ENCODE measurements around the gene LIPT1. TPM values are rescaled to one million over a fixed set of nuclear protein-coding genes. Genes with fewer than 3 reads are reported as not detected.

LIPT1 gene
- polyA plus RNA-seq, 2 of the 4 experiments (the other 2 are of a cell fraction), result 4.8 to 10.9 TPM

DNA sequence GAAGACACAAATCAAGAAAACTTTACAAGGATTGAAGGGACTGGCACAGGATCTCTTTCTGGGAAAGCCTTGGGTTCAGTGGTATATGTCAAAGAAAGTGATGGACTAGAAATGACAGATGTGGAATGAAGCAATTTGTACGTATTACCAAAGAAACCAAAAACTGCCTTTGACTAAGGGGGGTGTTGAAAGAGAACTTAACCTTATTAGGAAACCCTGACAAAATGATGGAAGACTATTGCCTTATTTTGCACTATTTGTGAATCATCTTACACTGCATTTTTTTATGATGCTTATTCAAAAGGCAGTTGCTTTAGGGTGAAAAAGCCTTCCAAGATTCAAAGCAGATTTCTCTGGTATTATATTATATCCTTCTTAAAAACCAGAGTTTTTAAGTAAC is 4.1 kb upstream of the LIPT1 start:
- Histone ChIP-seq H3K9me3 (no peaks in the 10 kb centered on the region), H3K4me3 (no peak overlapping the region), H3K4me1 (peaks cover 6% of the 10 kb centered on the region; the same call in 1 of the 3 replicates), H3K27ac (no peak overlapping the region), H3K4me2 (no peak overlapping the region)
- ATAC-seq (no peak), FAIRE-seq (no peak), DNase-seq (ENCODE audit: low read depth in 1 of 2, low spot score in 1 of 2) (no peak)
- CTCF ChIA-PET, result interaction anchor here (0.8 kb wide), 1 partner anchor 27 kb away, joined by 3 read pairs; no protein-coding TSS in a partner anchor
- POLR2A ChIA-PET, result interaction anchor here (0.6 to 1.3 kb wide), 2 partner anchors 10 to 14 kb away, joined by 3 to 4 read pairs; partner anchors contain the start of gene C2orf15
- WGBS (ENCODE audit: missing lambda C conversion rate), result 100% methylated on average over 1 of the region's 1 CpG
- TF ChIP-seq CBX2 (IDR thresholded peaks at IDR 0.05; ENCODE audit: borderline replicate concordance, low read depth) (no peak), RAD21 (conservative IDR thresholded peaks at IDR 0.05 in 1 of 2, IDR thresholded peaks at IDR 0.05 in 1 of 2) (no peak), CEBPB (IDR thresholded peaks at IDR 0.05) (no peak), KDM1A (IDR thresholded peaks at IDR 0.05; ENCODE audit: low read depth) (no peak), RFX5 (IDR thresholded peaks at IDR 0.05) (no peak), RNF2 (IDR thresholded peaks at IDR 0.05; ENCODE audit: borderline replicate concordance, low read depth) (no peak), FOSB (CRISPR knock-in tag; IDR thresholded peaks at IDR 0.05) (no peak), SREBF2 (IDR thresholded peaks at IDR 0.05) (no peak), NPAS2 (CRISPR knock-in tag; IDR thresholded peaks at IDR 0.05; ENCODE audit: borderline replicate concordance) (no peak), CHD2 (IDR thresholded peaks at IDR 0.05; ENCODE audit: low read length, partially characterized antibody) (no peak), HOXA7 (CRISPR knock-in tag; IDR thresholded peaks at IDR 0.05) (no peak), EP300 (IDR thresholded peaks at IDR 0.05) (no peak), MAZ (IDR thresholded peaks at IDR 0.05; ENCODE audit: borderline replicate concordance, low read depth, low read length) (no peak), HOXB13 (CRISPR knock-in tag; IDR thresholded peaks at IDR 0.05; ENCODE audit: low read depth) (no peak), HOXB5 (CRISPR knock-in tag; IDR thresholded peaks at IDR 0.05) (no peak), KDM5A (IDR thresholded peaks at IDR 0.05) (no peak), SMC3 (IDR thresholded peaks at IDR 0.05) (no peak)
- TF ChIP-seq, protein P1, sequence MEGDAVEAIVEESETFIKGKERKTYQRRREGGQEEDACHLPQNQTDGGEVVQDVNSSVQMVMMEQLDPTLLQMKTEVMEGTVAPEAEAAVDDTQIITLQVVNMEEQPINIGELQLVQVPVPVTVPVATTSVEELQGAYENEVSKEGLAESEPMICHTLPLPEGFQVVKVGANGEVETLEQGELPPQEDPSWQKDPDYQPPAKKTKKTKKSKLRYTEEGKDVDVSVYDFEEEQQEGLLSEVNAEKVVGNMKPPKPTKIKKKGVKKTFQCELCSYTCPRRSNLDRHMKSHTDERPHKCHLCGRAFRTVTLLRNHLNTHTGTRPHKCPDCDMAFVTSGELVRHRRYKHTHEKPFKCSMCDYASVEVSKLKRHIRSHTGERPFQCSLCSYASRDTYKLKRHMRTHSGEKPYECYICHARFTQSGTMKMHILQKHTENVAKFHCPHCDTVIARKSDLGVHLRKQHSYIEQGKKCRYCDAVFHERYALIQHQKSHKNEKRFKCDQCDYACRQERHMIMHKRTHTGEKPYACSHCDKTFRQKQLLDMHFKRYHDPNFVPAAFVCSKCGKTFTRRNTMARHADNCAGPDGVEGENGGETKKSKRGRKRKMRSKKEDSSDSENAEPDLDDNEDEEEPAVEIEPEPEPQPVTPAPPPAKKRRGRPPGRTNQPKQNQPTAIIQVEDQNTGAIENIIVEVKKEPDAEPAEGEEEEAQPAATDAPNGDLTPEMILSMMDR (IDR thresholded peaks at IDR 0.05), result no peak
- TF ChIP-seq, protein P2, sequence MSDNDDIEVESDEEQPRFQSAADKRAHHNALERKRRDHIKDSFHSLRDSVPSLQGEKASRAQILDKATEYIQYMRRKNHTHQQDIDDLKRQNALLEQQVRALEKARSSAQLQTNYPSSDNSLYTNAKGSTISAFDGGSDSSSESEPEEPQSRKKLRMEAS (IDR thresholded peaks at IDR 0.05), result no peak
- TF ChIP-seq, protein P3, sequence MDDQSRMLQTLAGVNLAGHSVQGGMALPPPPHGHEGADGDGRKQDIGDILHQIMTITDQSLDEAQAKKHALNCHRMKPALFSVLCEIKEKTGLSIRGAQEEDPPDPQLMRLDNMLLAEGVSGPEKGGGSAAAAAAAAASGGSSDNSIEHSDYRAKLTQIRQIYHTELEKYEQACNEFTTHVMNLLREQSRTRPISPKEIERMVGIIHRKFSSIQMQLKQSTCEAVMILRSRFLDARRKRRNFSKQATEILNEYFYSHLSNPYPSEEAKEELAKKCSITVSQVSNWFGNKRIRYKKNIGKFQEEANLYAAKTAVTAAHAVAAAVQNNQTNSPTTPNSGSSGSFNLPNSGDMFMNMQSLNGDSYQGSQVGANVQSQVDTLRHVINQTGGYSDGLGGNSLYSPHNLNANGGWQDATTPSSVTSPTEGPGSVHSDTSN (IDR thresholded peaks at IDR 0.05), result no peak

DNA sequence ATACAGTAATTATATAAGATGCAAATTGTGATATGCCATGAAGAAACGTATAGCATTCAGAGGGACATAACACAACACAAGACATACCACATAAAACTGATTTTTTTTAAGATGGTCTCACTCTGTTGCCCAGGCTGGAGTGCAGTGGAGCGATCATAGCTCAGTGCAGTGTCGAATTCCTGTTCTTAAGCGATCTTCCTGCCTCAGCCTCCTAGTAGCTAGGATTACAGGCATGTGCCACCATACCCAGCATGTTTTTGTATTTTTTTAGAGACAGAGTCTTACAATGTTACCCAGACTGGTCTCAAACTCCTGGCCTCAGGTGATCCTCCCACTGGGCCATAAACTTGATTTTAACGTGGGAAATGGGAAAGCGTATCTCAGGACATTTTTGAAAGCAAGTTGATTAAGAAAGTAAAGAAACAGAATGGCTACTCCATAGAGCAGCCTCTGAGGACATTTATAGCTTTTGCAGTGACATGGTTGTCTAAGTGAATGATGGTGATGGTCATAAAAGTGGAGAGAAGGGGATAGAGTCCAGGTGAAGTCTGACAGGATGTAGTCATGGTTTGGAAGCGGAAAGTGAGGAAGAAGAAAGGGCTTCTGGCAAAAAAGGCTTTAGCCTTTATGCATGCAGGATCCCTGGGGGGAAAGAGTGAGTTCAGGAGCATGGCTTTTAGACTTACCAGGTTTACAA is 2.4 kb upstream of the LIPT1 start:
- POLR2A ChIA-PET, result interaction anchor here (4.4 kb wide), 1 partner anchor 11 kb away, joined by 54 read pairs; the partner anchor contains the start of gene C2orf15
- no peak for ATAC-seq
- no peaks in the 10 kb centered on the region for H3K9me3 ChIP-seq
- H3K4me1 ChIP-seq, result peaks cover 10% of the 10 kb centered on the region; the same call in 1 of the 3 replicates
- no peak for FAIRE-seq
- TF ChIP-seq, protein P4, sequence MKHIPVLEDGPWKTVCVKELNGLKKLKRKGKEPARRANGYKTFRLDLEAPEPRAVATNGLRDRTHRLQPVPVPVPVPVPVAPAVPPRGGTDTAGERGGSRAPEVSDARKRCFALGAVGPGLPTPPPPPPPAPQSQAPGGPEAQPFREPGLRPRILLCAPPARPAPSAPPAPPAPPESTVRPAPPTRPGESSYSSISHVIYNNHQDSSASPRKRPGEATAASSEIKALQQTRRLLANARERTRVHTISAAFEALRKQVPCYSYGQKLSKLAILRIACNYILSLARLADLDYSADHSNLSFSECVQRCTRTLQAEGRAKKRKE (CRISPR knock-in tag; IDR thresholded peaks at IDR 0.05; ENCODE audit: low read depth), result no peak
- TF ChIP-seq SMC3 (IDR thresholded peaks at IDR 0.05) (no peak), CHD4 (IDR thresholded peaks at IDR 0.05; ENCODE audit: borderline replicate concordance) (no peak), GATA3 (IDR thresholded peaks at IDR 0.05; ENCODE audit: borderline replicate concordance) (no peak), SREBF2 (IDR thresholded peaks at IDR 0.05) (no peak), JUN (IDR thresholded peaks at IDR 0.05) (no peak), MAFK (IDR thresholded peaks at IDR 0.05; ENCODE audit: partially characterized antibody) (no peak), MYC (IDR thresholded peaks at IDR 0.05; ENCODE audit: borderline replicate concordance, low read length) (no peak), RARB (CRISPR knock-in tag; IDR thresholded peaks at IDR 0.05) (no peak), NFE2L2 (conservative IDR thresholded peaks at IDR 0.05; ENCODE audit: low read length) (no peak), BHLHE40 (IDR thresholded peaks at IDR 0.05; ENCODE audit: low read depth, low read length) (no peak), NPAS2 (CRISPR knock-in tag; IDR thresholded peaks at IDR 0.05; ENCODE audit: borderline replicate concordance) (no peak), KDM5A (IDR thresholded peaks at IDR 0.05) (no peak), ZC3H11A (IDR thresholded peaks at IDR 0.05) (no peak), HOXB5 (CRISPR knock-in tag; IDR thresholded peaks at IDR 0.05) (no peak), RNF2 (IDR thresholded peaks at IDR 0.05; ENCODE audit: borderline replicate concordance, low read depth) (no peak), HDAC2 (IDR thresholded peaks at IDR 0.05) (no peak), HOXB13 (CRISPR knock-in tag; IDR thresholded peaks at IDR 0.05; ENCODE audit: low read depth) (no peak)
- TF ChIP-seq, protein P5, sequence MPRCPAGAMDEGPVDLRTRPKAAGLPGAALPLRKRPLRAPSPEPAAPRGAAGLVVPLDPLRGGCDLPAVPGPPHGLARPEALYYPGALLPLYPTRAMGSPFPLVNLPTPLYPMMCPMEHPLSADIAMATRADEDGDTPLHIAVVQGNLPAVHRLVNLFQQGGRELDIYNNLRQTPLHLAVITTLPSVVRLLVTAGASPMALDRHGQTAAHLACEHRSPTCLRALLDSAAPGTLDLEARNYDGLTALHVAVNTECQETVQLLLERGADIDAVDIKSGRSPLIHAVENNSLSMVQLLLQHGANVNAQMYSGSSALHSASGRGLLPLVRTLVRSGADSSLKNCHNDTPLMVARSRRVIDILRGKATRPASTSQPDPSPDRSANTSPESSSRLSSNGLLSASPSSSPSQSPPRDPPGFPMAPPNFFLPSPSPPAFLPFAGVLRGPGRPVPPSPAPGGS (IDR thresholded peaks at IDR 0.05), result no peak
- H3K27ac ChIP-seq, result no peak overlapping the region
- H3K4me3 ChIP-seq, result no peak overlapping the region
- 88% methylated on average over 7 of the region's 7 CpGs for WGBS (ENCODE audit: missing lambda C conversion rate)
- no peak overlapping the region for H3K4me2 ChIP-seq
- DNase-seq (ENCODE audit: low read depth in 1 of 2, low spot score in 1 of 2), result no peak
- CTCF ChIA-PET, result no interaction called here
